Osteoblast (primary cell): ENCODE data around the gene RIBC2. TPM values are rescaled to one million over a fixed set of nuclear protein-coding genes. Genes with fewer than 3 reads are reported as not detected.
"Not testable (repeated sequence)": the region's sequence is repeated elsewhere in the genome, so short reads cannot be mapped to it uniquely, and the experiment has no call there.

Experiments used
- DNase-seq: peaks from one replicate; pipeline ENCODE4 v3.0.0; 2011; ENCODE audit warnings: low spot score, mixed read lengths; ENCODE audit not compliant: insufficient read length; ENCODE audit errors: missing footprints
- H2AFZ ChIP-seq: 2 replicates; pipeline ENCODE4 v1.6.0; 2011; ENCODE audit warnings: mild to moderate bottlenecking, low read length
- H3K27ac ChIP-seq: 2 replicates; pipeline ENCODE4 v1.5.1; 2011; ENCODE audit warnings: mild to moderate bottlenecking, low read depth, low read length, moderate library complexity
- H3K27me3 ChIP-seq: 2 replicates; pipeline ENCODE4 v1.6.0; 2012; ENCODE audit warnings: mild to moderate bottlenecking, control low read depth, inconsistent platforms, low read length, moderate library complexity; ENCODE audit not compliant: insufficient read depth
- H3K36me3 ChIP-seq: 2 replicates; pipeline ENCODE4 v1.5.1; 2011; ENCODE audit warnings: mild to moderate bottlenecking, low read length, control low read depth, moderate library complexity; ENCODE audit not compliant: insufficient read depth
- H3K4me1 ChIP-seq: 2 replicates; pipeline ENCODE4 v1.5.1; 2011; ENCODE audit warnings: mild to moderate bottlenecking, low read length, control low read depth, moderate library complexity; ENCODE audit not compliant: insufficient read depth
- H3K4me2 ChIP-seq: 2 replicates; pipeline ENCODE4 v1.6.0; 2011; ENCODE audit warnings: mild to moderate bottlenecking, low read length; ENCODE audit not compliant: insufficient read depth
- H3K4me3 ChIP-seq: fragments of 200-600 bp; sonication (generic); 3 replicates; pipeline ENCODE4 v1.5.1; 2012; ENCODE audit warnings: mild to moderate bottlenecking, low read length, inconsistent platforms; ENCODE audit not compliant: insufficient read depth
- H3K79me2 ChIP-seq: 2 replicates; pipeline ENCODE4 v1.6.0; 2012; ENCODE audit warnings: mild to moderate bottlenecking, low read length, control low read depth, inconsistent platforms; ENCODE audit not compliant: insufficient read depth
- H3K9me3 ChIP-seq: 2 replicates; pipeline ENCODE4 v1.5.1; 2011; ENCODE audit warnings: low read depth, low read length, control low read depth
- H4K20me1 ChIP-seq: 2 replicates; pipeline ENCODE4 v1.6.0; 2012; ENCODE audit warnings: mild to moderate bottlenecking, low read length, control low read depth; ENCODE audit not compliant: insufficient read depth
- CTCF ChIP-seq: IDR thresholded peaks from 2 replicates; pipeline ENCODE4 v1.5.1; 2011; ENCODE audit warnings: mild to moderate bottlenecking, low read depth, low read length, moderate library complexity; ENCODE audit errors: extremely low read depth
- total RNA-seq: library from RNA; depleted of rRNA; stranded (reverse); fragments of >200 nt; gene quantifications from 2 replicates; pipeline ENCODE4 v1.2.3, GENCODE V29; 2012

Gene RIBC2
- total RNA-seq, 1 donor, result not detected

GRCh38 chr22:45448431-45448830, 34.9 kb downstream of the RIBC2 start:
- Histone ChIP-seq H4K20me1 (no peaks in the 10 kb centered on the region), H2AFZ (no peak overlapping the region), H3K4me1 (peaks cover 33% of the 10 kb centered on the region), H3K79me2 (no peaks in the 10 kb centered on the region), H3K9me3 (no peaks in the 10 kb centered on the region), H3K27ac (no peak overlapping the region), H3K4me3 (no peak overlapping the region), H3K4me2 (no peak overlapping the region), H3K36me3 (no peaks in the 10 kb centered on the region), H3K27me3 (peaks cover 3% of the 10 kb centered on the region)
- DNase-seq, result peak; percentile 63
- no peak for TF ChIP-seq CTCF

GRCh38 chr22:45449442-45449841, 35.9 kb downstream of the RIBC2 start:
- H3K36me3 ChIP-seq, H3K27me3 ChIP-seq, DNase-seq, H3K4me3 ChIP-seq, H2AFZ ChIP-seq, H3K9me3 ChIP-seq, H3K4me2 ChIP-seq, H3K79me2 ChIP-seq, H3K27ac ChIP-seq, H4K20me1 ChIP-seq: not testable (repeated sequence)
- H3K4me1 ChIP-seq, result peaks cover 33% of the 10 kb centered on the region

- no peaks in the 10 kb centered on the region for H3K36me3 ChIP-seq
- H3K4me3 ChIP-seq, result no peak overlapping the region
Observed at GRCh38 chr22:45450101-45450785, 36.8 kb downstream of the RIBC2 start.

GRCh38 chr22:45450921-45451651, 37.6 kb downstream of the RIBC2 start:
- Histone ChIP-seq H2AFZ (peak overlapping the region; percentile 4), H3K4me2 (peak overlapping the region; percentile 46), H3K27me3 (no peaks in the 10 kb centered on the region), H3K4me3 (no peak overlapping the region), H4K20me1 (no peaks in the 10 kb centered on the region), H3K36me3 (no peaks in the 10 kb centered on the region), H3K9me3 (no peaks in the 10 kb centered on the region), H3K27ac (peak overlapping the region; percentile 36), H3K4me1 (peaks cover 33% of the 10 kb centered on the region), H3K79me2 (no peaks in the 10 kb centered on the region)
- DNase-seq, result peak; percentile 95
- TF ChIP-seq CTCF, result no peak

More at GRCh38 chr22:45450101-45450785, 36.8 kb downstream of the RIBC2 start:
- H2AFZ ChIP-seq, result peak overlapping the region; percentile 33
- no peaks in the 10 kb centered on the region for H3K9me3 ChIP-seq
- no peaks in the 10 kb centered on the region for H3K27me3 ChIP-seq
- peak overlapping the region; percentile 36 for H3K27ac ChIP-seq
- H3K79me2 ChIP-seq, result no peaks in the 10 kb centered on the region
- no peak for DNase-seq
- H4K20me1 ChIP-seq, result no peaks in the 10 kb centered on the region
- peaks cover 33% of the 10 kb centered on the region for H3K4me1 ChIP-seq
- TF ChIP-seq CTCF, result no peak
- no peak overlapping the region for H3K4me2 ChIP-seq
